Measurements from ENCODE around the gene GMIP. TPM values are rescaled to one million over a fixed set of nuclear protein-coding genes. Genes with fewer than 3 reads are reported as not detected.

The GMIP gene
- polyA plus RNA-seq, 3 donors = 41.4 to 91.4 (median 75.1) TPM

- no peaks in the 10 kb centered on the region for H3K27me3 ChIP-seq (ENCODE audit: control insufficient read depth in 2 of 2, insufficient read depth in 2 of 2, low read length in 2 of 2)
- DNase-seq = no peak
- TF ChIP-seq CTCF (IDR thresholded peaks at IDR 0.05) = no peak
Observed at GRCh38 chr19:19650331-19650730, 6.9 kb upstream of the GMIP start.

GRCh38 chr19:19649580-19649995, 6.1 kb upstream of the GMIP start:
- Histone ChIP-seq H3K4me1 (ENCODE audit: control insufficient read depth in 1 of 2, insufficient read depth in 2 of 2, low read length in 2 of 2) (no peaks in the 10 kb centered on the region), H3K36me3 (replicated peaks in 1 of 2; ENCODE audit: control insufficient read depth in 1 of 2, insufficient read depth in 2 of 2, low read length in 2 of 2) (peaks cover 92 to 97% of the 10 kb centered on the region in 2 donors), H2AFZ (ENCODE audit: insufficient read depth, low read depth, low read length, poor library complexity, severe bottlenecking) (no peak overlapping the region), H3K27ac (ENCODE audit: low read depth in 1 of 2, low read length in 2 of 2) (no peak overlapping the region), H3K27me3 (ENCODE audit: control insufficient read depth in 2 of 2, insufficient read depth in 2 of 2, low read length in 2 of 2) (no peaks in the 10 kb centered on the region), H3K4me3 (replicated peaks in 1 of 3; ENCODE audit: low read depth in 2 of 3, low read length in 3 of 3) (no peak overlapping the region), H3K9ac (ENCODE audit: insufficient read depth, low read length, poor library complexity, severe bottlenecking) (no peak overlapping the region), H3K79me2 (ENCODE audit: insufficient read depth, low read length) (no peaks in the 10 kb centered on the region), H3K9me3 (replicated peaks in 1 of 2; ENCODE audit: control insufficient read depth in 1 of 2, insufficient read depth in 1 of 2, low read length in 2 of 2) (no peaks in the 10 kb centered on the region), H3K4me2 (replicated peaks; ENCODE audit: extremely low read depth, low read length, poor library complexity, severe bottlenecking) (no peak overlapping the region), H4K20me1 (ENCODE audit: insufficient read depth, low read length) (peaks cover 11% of the 10 kb centered on the region)
- Mint-ChIP-seq H3K27me3 (ENCODE audit: low read depth in 3 of 3) (peaks cover 0 to 7% (median 2%) of the 10 kb centered on the region in 3 donors), H3K9me3 (no peaks in the 10 kb centered on the region), H3K36me3 (peaks cover 82 to 100% of the 10 kb centered on the region in 2 donors), H3K27ac (peak overlapping the region in 3 of 7 donors; percentile 23 to 71 (median 59)), H3K4me3 (no peak overlapping the region), H3K4me1 (no peaks in the 10 kb centered on the region)
- DNase-seq = no peak
- WGBS (ENCODE audit: insufficient coverage) = over 99% methylated on average over 20 of the region's 22 CpGs
- intact Hi-C loops (cut with micrococcal nuclease) = no loop called here
- no peak for TF ChIP-seq CTCF (IDR thresholded peaks at IDR 0.05)

More at GRCh38 chr19:19650331-19650730, 6.9 kb upstream of the GMIP start:
- intact Hi-C loops (cut with micrococcal nuclease) = no loop called here
- Histone ChIP-seq H4K20me1 (ENCODE audit: insufficient read depth, low read length) (peaks cover 11% of the 10 kb centered on the region), H3K4me2 (replicated peaks; ENCODE audit: extremely low read depth, low read length, poor library complexity, severe bottlenecking) (no peak overlapping the region), H3K79me2 (ENCODE audit: insufficient read depth, low read length) (no peaks in the 10 kb centered on the region), H3K4me3 (replicated peaks in 1 of 3; ENCODE audit: low read depth in 2 of 3, low read length in 3 of 3) (no peak overlapping the region), H3K27ac (ENCODE audit: low read depth in 1 of 2, low read length in 2 of 2) (peak overlapping the region in 1 of 2 donors; percentile 14), H3K4me1 (ENCODE audit: control insufficient read depth in 1 of 2, insufficient read depth in 2 of 2, low read length in 2 of 2) (no peaks in the 10 kb centered on the region), H3K36me3 (replicated peaks in 1 of 2; ENCODE audit: control insufficient read depth in 1 of 2, insufficient read depth in 2 of 2, low read length in 2 of 2) (peaks cover 93 to 98% of the 10 kb centered on the region in 2 donors), H3K9ac (ENCODE audit: insufficient read depth, low read length, poor library complexity, severe bottlenecking) (no peak overlapping the region), H2AFZ (ENCODE audit: insufficient read depth, low read depth, low read length, poor library complexity, severe bottlenecking) (no peak overlapping the region), H3K9me3 (replicated peaks in 1 of 2; ENCODE audit: control insufficient read depth in 1 of 2, insufficient read depth in 1 of 2, low read length in 2 of 2) (no peaks in the 10 kb centered on the region)
- H3K27ac Mint-ChIP-seq = peak overlapping the region in 2 of 7 donors; percentile 26 to 67
- H3K36me3 Mint-ChIP-seq = peaks cover 83 to 100% of the 10 kb centered on the region in 2 donors
- no peak overlapping the region for H3K4me3 Mint-ChIP-seq
- WGBS (ENCODE audit: insufficient coverage) = 84% methylated on average over 8 of the region's 9 CpGs
- no peaks in the 10 kb centered on the region for H3K4me1 Mint-ChIP-seq
- H3K9me3 Mint-ChIP-seq = no peaks in the 10 kb centered on the region
- peaks cover 0 to 7% (median 2%) of the 10 kb centered on the region in 3 donors for H3K27me3 Mint-ChIP-seq (ENCODE audit: low read depth in 3 of 3)
